ENCODE results near the gene OLA1.

DNA sequence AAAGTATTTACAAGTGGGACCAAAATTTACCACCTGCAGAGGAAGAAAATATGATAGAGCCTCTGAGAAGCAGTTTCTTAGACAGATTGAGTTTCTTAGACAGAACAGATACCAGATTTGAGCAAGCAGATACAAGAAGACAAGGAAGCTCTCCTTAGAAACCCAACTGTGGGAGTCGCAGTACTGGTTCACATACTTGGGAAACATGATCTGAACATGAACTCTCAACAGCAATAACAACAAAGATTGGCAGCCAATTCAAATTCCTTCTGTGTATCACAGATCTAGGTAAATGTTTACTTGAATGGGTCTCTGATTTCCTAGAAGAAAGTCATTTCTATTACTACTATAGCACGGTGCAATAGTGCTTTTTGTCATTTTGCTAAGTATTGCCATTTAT, 82.1 kb downstream of the OLA1 start:
- TF ChIP-seq, protein P1, sequence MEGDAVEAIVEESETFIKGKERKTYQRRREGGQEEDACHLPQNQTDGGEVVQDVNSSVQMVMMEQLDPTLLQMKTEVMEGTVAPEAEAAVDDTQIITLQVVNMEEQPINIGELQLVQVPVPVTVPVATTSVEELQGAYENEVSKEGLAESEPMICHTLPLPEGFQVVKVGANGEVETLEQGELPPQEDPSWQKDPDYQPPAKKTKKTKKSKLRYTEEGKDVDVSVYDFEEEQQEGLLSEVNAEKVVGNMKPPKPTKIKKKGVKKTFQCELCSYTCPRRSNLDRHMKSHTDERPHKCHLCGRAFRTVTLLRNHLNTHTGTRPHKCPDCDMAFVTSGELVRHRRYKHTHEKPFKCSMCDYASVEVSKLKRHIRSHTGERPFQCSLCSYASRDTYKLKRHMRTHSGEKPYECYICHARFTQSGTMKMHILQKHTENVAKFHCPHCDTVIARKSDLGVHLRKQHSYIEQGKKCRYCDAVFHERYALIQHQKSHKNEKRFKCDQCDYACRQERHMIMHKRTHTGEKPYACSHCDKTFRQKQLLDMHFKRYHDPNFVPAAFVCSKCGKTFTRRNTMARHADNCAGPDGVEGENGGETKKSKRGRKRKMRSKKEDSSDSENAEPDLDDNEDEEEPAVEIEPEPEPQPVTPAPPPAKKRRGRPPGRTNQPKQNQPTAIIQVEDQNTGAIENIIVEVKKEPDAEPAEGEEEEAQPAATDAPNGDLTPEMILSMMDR (IDR thresholded peaks at IDR 0.05): no peak
- TF ChIP-seq ZFX (IDR thresholded peaks at IDR 0.05; ENCODE audit: borderline replicate concordance): no peak
